Panc1 (cell line): Measurements from ENCODE around the gene ENAH. TPM values are rescaled to one million over a fixed set of nuclear protein-coding genes. Genes with fewer than 3 reads are reported as not detected.

Source experiments
- ATAC-seq: fragments of 200-7000 bp; cut with Tn5 transposase; 2 replicates; pipeline ENCODE4 v1.9.1; 2020; ENCODE audit warnings: mild to moderate bottlenecking, moderate library complexity
- BruUV-seq: library from RNA; stranded (reverse); fragments of 400-500 nt; replicated peaks from 2 replicates; lab custom pipeline; 2021; lab: Mats Ljungman, UMichigan
- CTCF ChIA-PET: fragments of 300-600 bp; sonication (Branson Sonifier 250); formaldehyde crosslinking; loops from one replicate; lab custom pipeline; 2022; ENCODE audit warnings: antibody characterized with exemption; lab: Charles Lee
- POLR2A ChIA-PET: fragments of 300-600 bp; sonication (Branson Sonifier 250); formaldehyde crosslinking; loops from one replicate; lab custom pipeline; 2022; ENCODE audit warnings: antibody characterized with exemption; lab: Charles Lee
- DNase-seq: peaks from one replicate; pipeline ENCODE4 v3.0.0-alpha.2; 2010; ENCODE audit warnings: low read depth, low spot score
- H3K27ac ChIP-seq: 2 replicates; pipeline ENCODE4 v1.5.1; 2011; ENCODE audit warnings: mild to moderate bottlenecking, low read length, inconsistent platforms
- H3K27me3 ChIP-seq: fragments of 200-500 bp; sonication (Bioruptor generic); 2 replicates; pipeline ENCODE4 v1.6.0; 2014; ENCODE audit warnings: low read length, inconsistent platforms; ENCODE audit not compliant: control insufficient read depth, insufficient read depth
- H3K36me3 ChIP-seq: fragments of 200-500 bp; sonication (Bioruptor generic); 2 replicates; pipeline ENCODE4 v1.5.1; 2014; ENCODE audit warnings: inconsistent platforms, mild to moderate bottlenecking, low read length, moderate library complexity; ENCODE audit not compliant: control insufficient read depth, insufficient read depth
- H3K4me1 ChIP-seq: 2 replicates; pipeline ENCODE4 v1.5.1; 2011; ENCODE audit warnings: inconsistent platforms, mild to moderate bottlenecking, low read length, moderate library complexity; ENCODE audit not compliant: control insufficient read depth, insufficient read depth
- H3K4me3 ChIP-seq, 2 experiments: 2 replicates each; pipeline ENCODE4 v1.5.1; 2011 to 2012; ENCODE audit warnings: low read depth in 2 of 2, low read length in 2 of 2, mild to moderate bottlenecking in 2 of 2, inconsistent platforms in 1 of 2, moderate library complexity in 1 of 2
- H3K9me3 ChIP-seq: fragments of 200-500 bp; sonication (Bioruptor generic); 2 replicates; pipeline ENCODE4 v1.5.1; 2014; ENCODE audit warnings: low read depth, mild to moderate bottlenecking, inconsistent platforms, low read length, moderate library complexity; ENCODE audit not compliant: control insufficient read depth, insufficient read depth
- POLR2AphosphoS5 ChIP-seq: IDR thresholded peaks from 2 replicates; pipeline ENCODE4 v1.6.1; 2012; ENCODE audit warnings: mild to moderate bottlenecking, low read depth, low read length, moderate library complexity
- REST ChIP-seq, 2 experiments: IDR thresholded peaks; 2 replicates each; pipeline ENCODE4 v1.6.1; 2011 to 2012; ENCODE audit warnings: low read depth in 2 of 2, control low read depth in 1 of 2, low read length in 1 of 2, mild to moderate bottlenecking in 1 of 2, moderate library complexity in 1 of 2; ENCODE audit not compliant: insufficient read depth in 1 of 2
- SIN3A ChIP-seq: IDR thresholded peaks from 2 replicates; pipeline ENCODE4 v1.6.1; 2012; ENCODE audit warnings: low read depth, mild to moderate bottlenecking, low read length, moderate library complexity, borderline replicate concordance; ENCODE audit not compliant: insufficient read depth
- TCF7L2 ChIP-seq: IDR thresholded peaks from 2 replicates; pipeline ENCODE4 v1.6.1; 2011; ENCODE audit warnings: mild to moderate bottlenecking, low read depth, low read length, inconsistent platforms
- in situ Hi-C: cut with HindIII; loops from 2 replicates; pipeline ENCODE4 v1.10.0; 2016; ENCODE audit warnings: low sequenced_read_pairs, low pct_unique_long_range_greater_than_20kb
- intact Hi-C: fragments of 100-400 bp; cut with micrococcal nuclease; formaldehyde crosslinking; loops from one replicate; pipeline ENCODE4 v1.10.0; 2022; ENCODE audit not compliant: unreplicated experiment
- total RNA-seq: library from RNA; stranded (reverse); gene quantifications from one replicate; pipeline ENCODE4 v1.2.1, GENCODE V29; 2021; ENCODE audit not compliant: unreplicated experiment
- TF ChIP-seq, protein P1 (sequence below): fragments of 450-650 bp; IDR thresholded peaks from 2 replicates; pipeline ENCODE4 v1.5.1; 2017; ENCODE audit warnings: mild to moderate bottlenecking

The ENAH gene
- total RNA-seq, 1 experiment from 2014 or later, result 133 TPM

DNA sequence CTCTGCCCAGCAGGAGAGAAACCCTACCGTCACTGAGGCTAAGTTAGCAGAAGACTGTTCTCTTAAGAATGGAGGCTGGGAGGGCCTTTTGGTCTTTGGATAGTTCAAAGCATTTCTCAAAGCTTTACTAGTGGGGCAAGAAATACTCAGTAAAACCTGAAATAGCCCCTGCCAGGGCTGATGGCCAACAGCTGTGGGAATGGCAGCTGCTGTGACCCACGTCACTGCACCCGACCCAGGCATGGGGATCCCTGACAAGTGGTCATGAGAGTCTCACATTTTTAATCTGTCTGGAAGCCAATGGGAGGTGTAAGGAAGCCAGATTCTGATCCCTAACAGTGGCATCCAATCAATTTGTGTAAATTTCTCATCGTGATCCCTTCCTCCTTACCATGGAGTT, 44.5 kb upstream of the ENAH start:
- BruUV-seq, result no TSS peak
- in situ Hi-C loops (no loop called here), intact Hi-C loops (no loop called here)
- H3K36me3 ChIP-seq, result no peaks in the 10 kb centered on the region
- no peak overlapping the region for H3K27ac ChIP-seq
- no peak overlapping the region for H3K4me3 ChIP-seq
- CTCF ChIA-PET, result no interaction called here
- no peak for DNase-seq
- no peak for TF ChIP-seq REST (IDR thresholded peaks at IDR 0.05; ENCODE audit: insufficient read depth in 1 of 2, low read depth in 2 of 2, low read length in 1 of 2)
- no peak for TF ChIP-seq SIN3A
- no peak for TF ChIP-seq TCF7L2
- TF ChIP-seq, protein P1, sequence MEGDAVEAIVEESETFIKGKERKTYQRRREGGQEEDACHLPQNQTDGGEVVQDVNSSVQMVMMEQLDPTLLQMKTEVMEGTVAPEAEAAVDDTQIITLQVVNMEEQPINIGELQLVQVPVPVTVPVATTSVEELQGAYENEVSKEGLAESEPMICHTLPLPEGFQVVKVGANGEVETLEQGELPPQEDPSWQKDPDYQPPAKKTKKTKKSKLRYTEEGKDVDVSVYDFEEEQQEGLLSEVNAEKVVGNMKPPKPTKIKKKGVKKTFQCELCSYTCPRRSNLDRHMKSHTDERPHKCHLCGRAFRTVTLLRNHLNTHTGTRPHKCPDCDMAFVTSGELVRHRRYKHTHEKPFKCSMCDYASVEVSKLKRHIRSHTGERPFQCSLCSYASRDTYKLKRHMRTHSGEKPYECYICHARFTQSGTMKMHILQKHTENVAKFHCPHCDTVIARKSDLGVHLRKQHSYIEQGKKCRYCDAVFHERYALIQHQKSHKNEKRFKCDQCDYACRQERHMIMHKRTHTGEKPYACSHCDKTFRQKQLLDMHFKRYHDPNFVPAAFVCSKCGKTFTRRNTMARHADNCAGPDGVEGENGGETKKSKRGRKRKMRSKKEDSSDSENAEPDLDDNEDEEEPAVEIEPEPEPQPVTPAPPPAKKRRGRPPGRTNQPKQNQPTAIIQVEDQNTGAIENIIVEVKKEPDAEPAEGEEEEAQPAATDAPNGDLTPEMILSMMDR, result no peak
- no peak for TF ChIP-seq POLR2AphosphoS5
- peaks cover 19% of the 10 kb centered on the region for H3K4me1 ChIP-seq
- no peak for ATAC-seq
- H3K9me3 ChIP-seq, result no peaks in the 10 kb centered on the region
- POLR2A ChIA-PET, result interaction anchor here (0.7 kb wide), 1 partner anchor 70 kb away, joined by 3 read pairs; no protein-coding TSS in a partner anchor
- no peaks in the 10 kb centered on the region for H3K27me3 ChIP-seq

- Histone ChIP-seq H3K4me1 (peaks cover 16% of the 10 kb centered on the region), H3K4me3 (no peak overlapping the region), H3K27ac (no peak overlapping the region), H3K9me3 (no peaks in the 10 kb centered on the region), H3K36me3 (no peaks in the 10 kb centered on the region), H3K27me3 (no peaks in the 10 kb centered on the region)
- no peak for DNase-seq
- TF ChIP-seq, protein P1, result no peak
- TF ChIP-seq REST (IDR thresholded peaks at IDR 0.05; ENCODE audit: insufficient read depth in 1 of 2, low read depth in 2 of 2, low read length in 1 of 2) (no peak), SIN3A (no peak), TCF7L2 (no peak), POLR2AphosphoS5 (no peak)
- intact Hi-C loops (no loop called here), in situ Hi-C loops (no loop called here)
- ChIA-PET POLR2A (no interaction called here), CTCF (no interaction called here)
- no TSS peak for BruUV-seq
- ATAC-seq, result no peak
Observed at GRCh38 chr1:225695578-225696337, 42.8 kb upstream of the ENAH start.
